Neural progenitor cell (in vitro differentiated cells): Measurements from ENCODE around the gene ADARB2.

Experiments used
- CTCF ChIP-seq: fragments of 200-600 bp; sonication (generic); IDR thresholded peaks from 2 replicates; pipeline ENCODE4 v1.5.1; 2017; ENCODE audit warnings: antibody characterized with exemption, mild to moderate bottlenecking
- EZH2 ChIP-seq: fragments of 200-600 bp; sonication (generic); IDR thresholded peaks from 2 replicates; pipeline ENCODE4 v1.6.1; 2017; ENCODE audit warnings: antibody characterized with exemption, mild to moderate bottlenecking, moderate library complexity
- EZH2phosphoT487 ChIP-seq: fragments of 200-600 bp; sonication (generic); IDR thresholded peaks from 2 replicates; pipeline ENCODE4 v1.6.1; 2017; ENCODE audit warnings: antibody characterized with exemption

GRCh38 chr10:1558906-1559305 is 178.4 kb downstream of the ADARB2 start:
- TF ChIP-seq CTCF, result no peak
- TF ChIP-seq EZH2phosphoT487, result no peak
- no peak for TF ChIP-seq EZH2
